NCI-H524 treated with DMSO at 0.1 percent for 48 hours (cell line): ENCODE data around the gene DCTN1.
"Not testable (repeated sequence)": the region's sequence is repeated elsewhere in the genome, so short reads cannot be mapped to it uniquely, and the experiment has no call there.

Experiments
- DNase-seq: peaks from one replicate; lab custom pipeline; 2025; lab: John Stamatoyannopoulos, UW

DCTN1 gene

DNA sequence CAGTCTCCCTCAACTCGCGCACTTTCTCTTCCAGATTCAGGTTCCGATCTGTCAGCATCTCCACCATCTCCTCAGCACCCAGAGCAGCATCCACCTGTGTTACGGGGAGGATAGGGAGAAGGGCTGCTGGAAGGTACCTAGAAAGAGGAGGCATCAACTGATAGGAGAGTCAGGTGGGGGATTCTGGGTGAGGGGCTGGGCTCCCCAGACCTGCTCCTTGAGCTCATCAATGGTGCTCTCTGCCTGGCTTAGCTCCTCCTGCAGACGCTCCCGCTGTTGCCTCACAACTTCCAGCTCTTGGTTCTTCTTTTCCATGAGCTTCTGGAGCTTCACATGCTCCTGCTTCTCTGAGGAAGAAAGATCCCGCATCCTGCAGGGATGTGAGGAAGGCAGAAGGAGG is 10.1 kb downstream of the DCTN1 start:
- DNase-seq, result no peak

DNA sequence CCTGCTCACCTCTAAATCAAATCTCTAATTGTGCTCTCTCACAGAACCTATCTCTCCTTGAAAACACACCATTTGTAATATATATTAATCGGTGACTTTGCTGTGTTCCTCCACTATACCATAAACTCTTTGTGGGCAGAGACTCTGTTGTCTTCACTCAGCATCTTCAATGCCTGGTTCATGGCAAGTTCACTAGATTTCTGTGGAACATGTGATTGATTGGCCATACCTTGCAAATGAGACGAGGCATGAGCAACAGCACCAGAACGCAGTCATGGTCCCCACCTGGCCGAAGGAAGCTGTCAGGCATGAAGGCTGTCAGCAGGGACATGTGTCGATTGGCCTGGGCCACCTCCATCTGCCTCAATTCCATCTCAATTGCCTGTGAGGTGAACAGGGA is 11.6 kb downstream of the DCTN1 start:
- no peak for DNase-seq

DNA sequence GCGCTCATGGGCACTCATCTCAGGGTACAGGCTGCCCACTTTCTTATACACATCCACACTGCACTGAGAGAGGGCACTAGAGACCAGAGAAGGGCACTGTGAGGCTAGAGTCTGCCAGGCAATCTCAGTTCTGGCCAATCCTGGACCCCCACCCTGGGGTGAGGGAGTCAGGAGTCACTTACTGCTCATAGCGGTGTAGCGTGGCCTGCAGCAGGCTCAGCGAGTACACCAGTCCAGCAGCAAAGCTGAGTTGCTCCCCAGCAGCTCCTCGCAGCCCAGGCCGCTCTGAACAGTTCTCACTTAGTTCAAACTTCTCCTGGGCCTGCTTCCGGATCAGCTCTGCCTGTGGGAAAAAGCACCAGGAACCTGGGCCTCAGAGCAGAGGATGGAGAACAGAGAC is 12.3 kb downstream of the DCTN1 start:
- DNase-seq, result no peak

- no peak for DNase-seq
These were observed 14.1 kb downstream of the DCTN1 start for GRCh38 chr2:74366036-74366435.

GRCh38 chr2:74364533-74365505 is 15.3 kb downstream of the DCTN1 start:
- DNase-seq, result no peak

GRCh38 chr2:74361327-74361726 is 18.8 kb downstream of the DCTN1 start:
- no peak for DNase-seq

DNA sequence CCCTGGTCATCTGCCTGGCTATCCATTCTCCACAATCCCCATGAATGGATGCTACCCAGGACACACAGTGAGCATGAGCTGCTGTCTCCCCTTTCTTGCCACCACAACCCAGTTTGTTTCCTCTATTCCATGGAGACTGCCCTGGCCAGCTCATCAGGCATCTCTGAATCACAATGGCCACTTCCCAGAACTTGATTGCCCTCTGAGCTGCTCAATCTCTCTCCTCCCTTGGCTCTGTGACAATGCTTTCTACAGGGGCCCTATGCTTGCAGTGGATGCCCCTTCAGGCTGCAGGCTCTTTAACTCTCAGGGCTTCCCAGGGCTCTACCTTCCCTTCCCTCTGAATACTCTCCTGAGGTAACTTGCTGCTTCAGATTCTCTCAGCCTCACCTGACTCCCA is 22.5 kb downstream of the DCTN1 start:
- no peak for DNase-seq

DNA sequence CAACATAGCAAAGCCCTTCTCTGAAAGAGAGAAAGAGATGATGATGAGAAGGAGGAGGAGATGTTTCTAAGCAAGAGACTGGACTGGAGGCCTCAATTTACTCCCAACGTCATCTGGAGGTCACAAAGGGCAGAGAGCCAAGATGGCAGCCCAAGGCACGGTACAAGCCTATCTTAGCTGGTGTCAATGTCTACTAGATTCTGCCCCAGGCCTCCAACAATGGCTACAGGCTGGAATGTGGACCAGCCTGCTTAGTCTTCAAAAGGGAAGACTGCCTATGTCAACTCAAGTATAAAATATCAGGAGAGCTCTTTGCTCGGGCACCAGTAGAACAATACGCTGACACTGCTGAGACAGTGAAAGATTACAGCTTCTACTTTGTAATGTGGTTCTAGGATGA is 30.2 kb downstream of the DCTN1 start:
- DNase-seq, result no peak

- no peak for DNase-seq
These were observed 32.4 kb downstream of the DCTN1 start for GRCh38 chr2:74347742-74348141.

GRCh38 chr2:74347303-74347702 is 32.8 kb downstream of the DCTN1 start:
- no peak for DNase-seq

- no peak for DNase-seq
These were observed 34.7 kb downstream of the DCTN1 start for GRCh38 chr2:74345272-74345943.

GRCh38 chr2:74343316-74343715 is 36.8 kb downstream of the DCTN1 start, which contains the start of gene SLC4A5:
Gene SLC4A5 (minus strand): TSS chr2:74343416. CDS start chr2:74315023, 28,393 bp downstream.
- no peak for DNase-seq

GRCh38 chr2:74336227-74336626 is 43.9 kb downstream of the DCTN1 start:
- not testable (repeated sequence) for DNase-seq

- DNase-seq, result no peak
These were observed 45.2 kb downstream of the DCTN1 start for GRCh38 chr2:74334931-74335333.

DNA sequence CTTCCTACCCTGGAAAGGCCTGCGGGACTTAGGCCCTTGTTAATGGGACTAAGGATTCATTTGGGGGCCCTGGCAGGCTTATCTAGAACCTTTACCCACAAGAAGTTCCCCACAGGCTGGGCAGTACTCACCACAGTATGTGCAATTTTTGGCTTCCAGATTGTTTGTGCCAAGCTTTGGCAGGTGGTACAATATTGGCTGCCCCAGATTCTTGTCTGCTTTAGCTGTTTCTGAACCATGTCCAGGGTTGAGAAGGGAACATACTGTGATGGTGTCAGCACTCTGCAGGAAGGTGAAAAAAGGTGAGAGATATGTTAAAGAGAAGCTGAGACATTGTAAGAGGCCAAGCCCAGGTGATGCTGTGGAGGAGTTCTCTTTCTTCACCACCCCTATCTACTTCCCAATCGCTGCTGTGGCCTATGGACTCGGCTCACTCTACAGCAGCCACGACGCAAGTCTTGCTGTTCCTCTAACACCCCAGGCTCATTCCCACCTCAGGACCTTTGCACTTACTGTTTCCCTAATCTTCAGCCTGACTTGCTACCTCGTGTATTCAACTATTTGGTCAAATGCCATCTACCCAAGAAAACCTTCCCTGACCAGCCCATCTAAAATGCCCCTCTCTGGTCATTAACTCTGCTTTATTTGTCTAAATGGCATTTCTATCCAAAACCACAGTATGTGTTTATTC is 46.1 kb downstream of the DCTN1 start:
- no peak for DNase-seq

- peak; percentile 8 for DNase-seq
These were observed 46.9 kb downstream of the DCTN1 start for GRCh38 chr2:74333175-74333574.

DNA sequence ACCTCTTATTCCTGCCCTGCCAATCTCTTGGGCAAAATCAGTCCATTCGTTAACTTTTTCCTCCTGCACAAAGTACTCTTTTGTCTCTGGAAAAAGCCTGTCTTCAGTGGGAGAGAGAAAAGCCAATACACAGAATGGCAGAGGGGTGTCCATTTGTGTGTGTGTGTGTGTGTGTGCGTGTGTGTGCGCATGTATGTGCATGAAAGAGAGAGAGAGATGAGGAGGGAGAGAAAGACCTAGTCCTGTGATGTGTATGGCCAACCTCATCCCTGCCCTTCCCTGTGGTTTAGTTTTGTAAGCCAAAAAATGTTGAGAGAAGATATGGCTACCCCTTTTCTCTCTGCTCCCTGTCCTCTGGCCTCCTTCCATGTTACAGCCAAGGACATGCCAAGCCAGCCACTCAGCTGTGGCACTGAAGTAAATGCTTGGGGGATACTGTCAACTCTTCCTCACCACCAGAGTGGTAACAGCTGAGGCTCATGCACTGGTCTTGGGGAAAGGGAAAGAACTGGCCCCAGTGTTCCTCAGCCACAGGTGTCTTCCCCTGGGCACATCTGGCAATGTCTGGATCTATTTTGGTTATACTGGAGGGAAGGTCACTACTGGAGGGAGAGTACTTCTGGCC is 47.4 kb downstream of the DCTN1 start:
- DNase-seq, result no peak

- DNase-seq, result no peak
These were observed 51.5 kb downstream of the DCTN1 start for GRCh38 chr2:74328573-74328972.

DNA sequence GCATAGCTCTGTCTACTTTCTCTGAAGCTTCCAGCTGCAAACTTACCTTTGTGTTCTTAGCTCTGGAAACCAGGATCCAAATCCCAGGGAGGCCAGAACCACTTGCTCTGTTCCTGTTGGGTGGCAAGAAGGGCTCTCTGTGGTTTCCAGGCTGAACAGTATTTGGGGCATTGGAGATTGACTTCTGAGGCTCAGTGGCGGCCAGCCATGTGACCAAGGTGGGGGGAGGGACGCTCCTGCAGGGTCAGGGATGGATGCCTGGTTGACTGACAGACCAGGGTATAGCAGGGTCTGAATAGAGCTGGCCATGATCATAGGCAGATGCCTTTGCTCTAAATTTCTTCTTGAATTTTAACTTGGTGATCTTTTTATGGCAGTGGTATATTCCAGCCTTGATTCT is 52.0 kb downstream of the DCTN1 start:
- DNase-seq, result no peak

GRCh38 chr2:74327627-74328026 is 52.5 kb downstream of the DCTN1 start:
- DNase-seq, result no peak

DNA sequence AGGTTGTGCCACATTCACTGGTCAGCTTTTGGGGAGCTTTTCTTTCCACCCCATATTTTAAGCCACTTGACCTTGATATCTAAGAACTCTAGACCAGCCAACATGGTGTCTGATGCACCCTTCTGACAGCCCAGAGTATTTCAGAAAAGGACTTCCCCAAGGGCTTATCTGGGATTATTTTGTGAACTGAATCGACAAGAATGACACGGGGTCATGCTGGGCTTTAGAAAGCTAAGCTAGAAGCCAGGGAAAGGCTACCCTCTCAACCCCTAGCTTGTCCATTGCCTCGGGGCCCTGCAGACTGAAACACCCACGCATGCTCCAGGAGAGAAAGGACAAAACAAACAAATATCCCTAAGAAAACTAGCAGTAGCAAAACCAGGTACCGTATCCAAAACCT is 52.9 kb downstream of the DCTN1 start:
- DNase-seq, result no peak

DNA sequence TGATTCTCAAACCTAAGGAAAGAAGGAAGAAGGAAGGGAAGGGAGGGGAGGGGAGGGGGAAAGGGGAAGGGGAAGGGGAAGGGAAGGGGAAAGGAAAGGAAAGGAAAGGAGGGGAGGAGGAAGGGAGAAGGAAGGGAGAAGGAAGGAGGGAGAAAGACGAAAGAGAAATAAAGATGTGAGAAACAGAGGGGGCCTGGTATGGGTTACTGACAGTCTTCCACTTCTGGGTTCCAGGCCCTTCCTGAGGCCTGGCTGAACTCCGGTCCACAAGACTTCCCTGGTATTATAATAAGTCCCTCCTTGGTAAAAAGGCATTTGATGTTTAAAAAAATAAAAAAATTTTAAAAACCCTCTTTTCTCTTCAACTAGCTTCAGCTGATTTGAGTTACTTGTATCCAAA is 54.3 kb downstream of the DCTN1 start:
- no peak for DNase-seq
